ENCODE measurements around the gene NPR2. TPM values are rescaled to one million over a fixed set of nuclear protein-coding genes. Genes with fewer than 3 reads are reported as not detected.

NPR2 gene
- total RNA-seq, 1 donor from 2014 or later, result 15.4 TPM

- Mint-ChIP-seq H3K4me3 (peak overlapping the region; percentile 99), H3K9me3 (no peaks in the 10 kb centered on the region), H3K4me1 (peaks cover 39% of the 10 kb centered on the region), H3K27me3 (no peaks in the 10 kb centered on the region), H3K27ac (peak overlapping the region; percentile 98), H3K36me3 (ENCODE audit: low read depth) (peaks cover 40% of the 10 kb centered on the region)
- peak; percentile 94 for DNase-seq
- intact Hi-C loops (cut with micrococcal nuclease), result loop anchor here (1.0 to 5.0 kb wide), 3 partner anchors 20 to 58 kb away; partner anchors contain the start of gene HINT2
Measured at GRCh38 chr9:35756275-35757225, 34.8 kb upstream of the NPR2 start.

- intact Hi-C loops (cut with micrococcal nuclease), result loop anchor here (2.0 to 5.0 kb wide), 2 partner anchors 40 to 57 kb away; partner anchors contain the start of gene HINT2
- Mint-ChIP-seq H3K27ac (peak overlapping the region; percentile 94), H3K4me1 (peaks cover 39% of the 10 kb centered on the region), H3K4me3 (peak overlapping the region; percentile 99), H3K36me3 (ENCODE audit: low read depth) (peaks cover 36% of the 10 kb centered on the region), H3K9me3 (no peaks in the 10 kb centered on the region), H3K27me3 (no peaks in the 10 kb centered on the region)
- peak; percentile 75 for DNase-seq
Measured at GRCh38 chr9:35757226-35757891, 34.0 kb upstream of the NPR2 start.

GRCh38 chr9:35757892-35758275, 33.5 kb upstream of the NPR2 start:
- Mint-ChIP-seq H3K9me3 (no peaks in the 10 kb centered on the region), H3K4me1 (peaks cover 37% of the 10 kb centered on the region), H3K36me3 (ENCODE audit: low read depth) (peaks cover 31% of the 10 kb centered on the region), H3K27me3 (no peaks in the 10 kb centered on the region), H3K4me3 (peak overlapping the region; percentile 99), H3K27ac (no peak overlapping the region)
- DNase-seq, result no peak
- intact Hi-C loops (cut with micrococcal nuclease), result loop anchor here (2.0 to 5.0 kb wide), 2 partner anchors 39 to 57 kb away; partner anchors contain the start of gene HINT2

GRCh38 chr9:35758475-35759050, 32.8 kb upstream of the NPR2 start:
- H3K36me3 Mint-ChIP-seq (ENCODE audit: low read depth), result peaks cover 28% of the 10 kb centered on the region
- intact Hi-C loops (cut with micrococcal nuclease), result loop anchor here (5.0 kb wide), 1 partner anchor 39 kb away; no protein-coding TSS in a partner anchor
- DNase-seq, result no peak
- H3K9me3 Mint-ChIP-seq, result no peaks in the 10 kb centered on the region
- peak overlapping the region; percentile 81 for H3K4me3 Mint-ChIP-seq
- H3K27ac Mint-ChIP-seq, result peak overlapping the region; percentile 10
- H3K27me3 Mint-ChIP-seq, result no peaks in the 10 kb centered on the region
- peaks cover 37% of the 10 kb centered on the region for H3K4me1 Mint-ChIP-seq

GRCh38 chr9:35759795-35760194, 31.6 kb upstream of the NPR2 start:
- H3K9me3 Mint-ChIP-seq, result no peaks in the 10 kb centered on the region
- intact Hi-C loops (cut with micrococcal nuclease), result loop anchor here (5.0 kb wide), 1 partner anchor 38 kb away; no protein-coding TSS in a partner anchor
- peaks cover 37% of the 10 kb centered on the region for H3K4me1 Mint-ChIP-seq
- no peak for DNase-seq
- peaks cover 26% of the 10 kb centered on the region for H3K36me3 Mint-ChIP-seq (ENCODE audit: low read depth)
- no peaks in the 10 kb centered on the region for H3K27me3 Mint-ChIP-seq
- no peak overlapping the region for H3K4me3 Mint-ChIP-seq
- no peak overlapping the region for H3K27ac Mint-ChIP-seq

GRCh38 chr9:35760651-35761050, 30.7 kb upstream of the NPR2 start:
- Mint-ChIP-seq H3K4me3 (no peak overlapping the region), H3K36me3 (ENCODE audit: low read depth) (peaks cover 26% of the 10 kb centered on the region), H3K27me3 (no peaks in the 10 kb centered on the region), H3K4me1 (peaks cover 37% of the 10 kb centered on the region), H3K27ac (no peak overlapping the region), H3K9me3 (no peaks in the 10 kb centered on the region)
- intact Hi-C loops (cut with micrococcal nuclease), result no loop called here
- no peak for DNase-seq

- no peak for DNase-seq
- intact Hi-C loops (cut with micrococcal nuclease), result no loop called here
- Mint-ChIP-seq H3K36me3 (ENCODE audit: low read depth) (peaks cover 21% of the 10 kb centered on the region), H3K27me3 (no peaks in the 10 kb centered on the region), H3K9me3 (no peaks in the 10 kb centered on the region), H3K27ac (no peak overlapping the region), H3K4me1 (peaks cover 22% of the 10 kb centered on the region), H3K4me3 (no peak overlapping the region)
Measured at GRCh38 chr9:35763181-35763580, 28.2 kb upstream of the NPR2 start.

- no peaks in the 10 kb centered on the region for H3K27me3 Mint-ChIP-seq
- DNase-seq, result no peak
- H3K4me3 Mint-ChIP-seq, result no peak overlapping the region
- H3K36me3 Mint-ChIP-seq (ENCODE audit: low read depth), result peaks cover 21% of the 10 kb centered on the region
- H3K9me3 Mint-ChIP-seq, result no peaks in the 10 kb centered on the region
- no peak overlapping the region for H3K27ac Mint-ChIP-seq
- intact Hi-C loops (cut with micrococcal nuclease), result no loop called here
- peaks cover 18% of the 10 kb centered on the region for H3K4me1 Mint-ChIP-seq
Measured at GRCh38 chr9:35763803-35764202, 27.6 kb upstream of the NPR2 start.

- no peak overlapping the region for H3K4me3 Mint-ChIP-seq
- H3K9me3 Mint-ChIP-seq, result no peaks in the 10 kb centered on the region
- H3K4me1 Mint-ChIP-seq, result no peaks in the 10 kb centered on the region
- peaks cover 8% of the 10 kb centered on the region for H3K36me3 Mint-ChIP-seq (ENCODE audit: low read depth)
- no peak overlapping the region for H3K27ac Mint-ChIP-seq
- no peaks in the 10 kb centered on the region for H3K27me3 Mint-ChIP-seq
- DNase-seq, result no peak
- intact Hi-C loops (cut with micrococcal nuclease), result no loop called here
Measured at GRCh38 chr9:35766997-35767396, 24.4 kb upstream of the NPR2 start.

- intact Hi-C loops (cut with micrococcal nuclease), result no loop called here
- H3K4me1 Mint-ChIP-seq, result no peaks in the 10 kb centered on the region
Measured at GRCh38 chr9:35767458-35767857, 23.9 kb upstream of the NPR2 start.

GRCh38 chr9:35769763-35770162, 21.6 kb upstream of the NPR2 start:
- H3K27me3 Mint-ChIP-seq, result no peaks in the 10 kb centered on the region
- H3K4me3 Mint-ChIP-seq, result no peak overlapping the region
- no peak for DNase-seq
- no peaks in the 10 kb centered on the region for H3K36me3 Mint-ChIP-seq (ENCODE audit: low read depth)
- intact Hi-C loops (cut with micrococcal nuclease), result no loop called here
- H3K27ac Mint-ChIP-seq, result no peak overlapping the region
- H3K4me1 Mint-ChIP-seq, result no peaks in the 10 kb centered on the region
- H3K9me3 Mint-ChIP-seq, result no peaks in the 10 kb centered on the region

More at GRCh38 chr9:35767458-35767857, 23.9 kb upstream of the NPR2 start:
- H3K27ac Mint-ChIP-seq, result no peak overlapping the region
- H3K4me3 Mint-ChIP-seq, result no peak overlapping the region
- DNase-seq, result no peak
- no peaks in the 10 kb centered on the region for H3K9me3 Mint-ChIP-seq
- peaks cover 5% of the 10 kb centered on the region for H3K36me3 Mint-ChIP-seq (ENCODE audit: low read depth)
- H3K27me3 Mint-ChIP-seq, result no peaks in the 10 kb centered on the region

- Mint-ChIP-seq H3K27ac (no peak overlapping the region), H3K4me3 (no peak overlapping the region), H3K27me3 (no peaks in the 10 kb centered on the region), H3K36me3 (ENCODE audit: low read depth) (no peaks in the 10 kb centered on the region), H3K4me1 (peaks cover 6% of the 10 kb centered on the region), H3K9me3 (no peaks in the 10 kb centered on the region)
- DNase-seq, result no peak
- intact Hi-C loops (cut with micrococcal nuclease), result no loop called here
Measured at GRCh38 chr9:35771075-35771433, 20.3 kb upstream of the NPR2 start.

GRCh38 chr9:35771534-35771933, 19.9 kb upstream of the NPR2 start:
- Mint-ChIP-seq H3K4me3 (no peak overlapping the region), H3K27ac (no peak overlapping the region), H3K27me3 (no peaks in the 10 kb centered on the region), H3K4me1 (peaks cover 8% of the 10 kb centered on the region), H3K9me3 (no peaks in the 10 kb centered on the region), H3K36me3 (ENCODE audit: low read depth) (no peaks in the 10 kb centered on the region)
- DNase-seq, result no peak
- intact Hi-C loops (cut with micrococcal nuclease), result no loop called here

- DNase-seq, result no peak
- H3K4me1 Mint-ChIP-seq, result peaks cover 8% of the 10 kb centered on the region
- intact Hi-C loops (cut with micrococcal nuclease), result no loop called here
- no peaks in the 10 kb centered on the region for H3K9me3 Mint-ChIP-seq
- H3K36me3 Mint-ChIP-seq (ENCODE audit: low read depth), result no peaks in the 10 kb centered on the region
- no peak overlapping the region for H3K27ac Mint-ChIP-seq
- no peaks in the 10 kb centered on the region for H3K27me3 Mint-ChIP-seq
- no peak overlapping the region for H3K4me3 Mint-ChIP-seq
Measured at GRCh38 chr9:35771943-35772342, 19.4 kb upstream of the NPR2 start.
